Mesothelial cell of epicardium (in vitro differentiated cells): ENCODE results near the gene UGT8. TPM values are rescaled to one million over a fixed set of nuclear protein-coding genes. Genes with fewer than 3 reads are reported as not detected.
A peak's percentile ranks its signal among the peaks of the same experiment; 100 is the strongest.

Experiments
- DNase-seq, 2 experiments: peaks; one replicate each; pipeline ENCODE4 v3.0.0; 2021; ENCODE audit warnings: low spot score in 2 of 2; ENCODE audit not compliant: unreplicated experiment in 2 of 2
- H3K27ac Mint-ChIP-seq: 2 replicates; pipeline ENCODE4 v1.8.0; 2021; ENCODE audit warnings: mixed read lengths
- H3K27me3 Mint-ChIP-seq: 2 replicates; pipeline ENCODE4 v1.8.0; 2021; ENCODE audit warnings: low read depth, mixed read lengths
- H3K36me3 Mint-ChIP-seq: 2 replicates; pipeline ENCODE4 v1.8.0; 2021; ENCODE audit warnings: mixed read lengths
- H3K4me1 Mint-ChIP-seq: 2 replicates; pipeline ENCODE4 v1.8.0; 2021; ENCODE audit warnings: mixed read lengths
- H3K4me3 Mint-ChIP-seq: 2 replicates; pipeline ENCODE4 v1.8.0; 2021; ENCODE audit warnings: mild to moderate bottlenecking, moderate library complexity, mixed read lengths
- H3K9me3 Mint-ChIP-seq: 2 replicates; pipeline ENCODE4 v1.8.0; 2021; ENCODE audit warnings: mixed read lengths
- total RNA-seq: library from RNA; stranded (reverse); gene quantifications from 3 replicates; pipeline ENCODE4 v1.2.1, GENCODE V29; 2021
- TF ChIP-seq, protein P1 (sequence below): fragments of 200-600 bp; sonication (generic); IDR thresholded peaks from one replicate; pipeline ENCODE4 v1.5.0; 2021; ENCODE audit warnings: antibody characterized with exemption; ENCODE audit not compliant: unreplicated experiment

The UGT8 gene
- total RNA-seq, 1 donor from 2014 or later: 0.87 TPM

DNA sequence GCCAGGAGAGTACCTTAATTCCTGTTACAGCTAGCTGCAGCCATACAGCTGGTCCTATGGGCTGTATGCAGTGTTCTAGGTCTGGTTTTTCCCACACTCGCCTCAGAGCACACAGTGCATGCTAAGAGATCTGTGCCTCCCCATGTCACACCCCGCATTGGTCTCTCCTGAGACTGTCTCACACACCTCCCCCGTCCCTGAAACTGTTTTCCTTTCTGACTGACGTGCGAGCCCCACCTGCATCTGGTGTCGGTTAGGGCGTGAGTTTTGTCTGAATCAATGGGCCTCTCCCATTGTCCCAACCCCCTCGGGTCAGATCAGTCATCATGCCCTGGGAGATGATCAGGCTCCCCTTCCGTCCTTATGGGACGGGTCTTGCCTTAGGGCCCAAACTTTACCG lies 3.4 kb upstream of the UGT8 start:
- peaks cover 62% of the 10 kb centered on the region for H3K27me3 Mint-ChIP-seq
- H3K27ac Mint-ChIP-seq: no peak overlapping the region
- H3K4me3 Mint-ChIP-seq: no peak overlapping the region
- peaks cover 10% of the 10 kb centered on the region for H3K9me3 Mint-ChIP-seq
- no peaks in the 10 kb centered on the region for H3K36me3 Mint-ChIP-seq
- DNase-seq: no peak
- TF ChIP-seq, protein P1, sequence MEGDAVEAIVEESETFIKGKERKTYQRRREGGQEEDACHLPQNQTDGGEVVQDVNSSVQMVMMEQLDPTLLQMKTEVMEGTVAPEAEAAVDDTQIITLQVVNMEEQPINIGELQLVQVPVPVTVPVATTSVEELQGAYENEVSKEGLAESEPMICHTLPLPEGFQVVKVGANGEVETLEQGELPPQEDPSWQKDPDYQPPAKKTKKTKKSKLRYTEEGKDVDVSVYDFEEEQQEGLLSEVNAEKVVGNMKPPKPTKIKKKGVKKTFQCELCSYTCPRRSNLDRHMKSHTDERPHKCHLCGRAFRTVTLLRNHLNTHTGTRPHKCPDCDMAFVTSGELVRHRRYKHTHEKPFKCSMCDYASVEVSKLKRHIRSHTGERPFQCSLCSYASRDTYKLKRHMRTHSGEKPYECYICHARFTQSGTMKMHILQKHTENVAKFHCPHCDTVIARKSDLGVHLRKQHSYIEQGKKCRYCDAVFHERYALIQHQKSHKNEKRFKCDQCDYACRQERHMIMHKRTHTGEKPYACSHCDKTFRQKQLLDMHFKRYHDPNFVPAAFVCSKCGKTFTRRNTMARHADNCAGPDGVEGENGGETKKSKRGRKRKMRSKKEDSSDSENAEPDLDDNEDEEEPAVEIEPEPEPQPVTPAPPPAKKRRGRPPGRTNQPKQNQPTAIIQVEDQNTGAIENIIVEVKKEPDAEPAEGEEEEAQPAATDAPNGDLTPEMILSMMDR: no peak
- peaks cover 11% of the 10 kb centered on the region for H3K4me1 Mint-ChIP-seq

DNA sequence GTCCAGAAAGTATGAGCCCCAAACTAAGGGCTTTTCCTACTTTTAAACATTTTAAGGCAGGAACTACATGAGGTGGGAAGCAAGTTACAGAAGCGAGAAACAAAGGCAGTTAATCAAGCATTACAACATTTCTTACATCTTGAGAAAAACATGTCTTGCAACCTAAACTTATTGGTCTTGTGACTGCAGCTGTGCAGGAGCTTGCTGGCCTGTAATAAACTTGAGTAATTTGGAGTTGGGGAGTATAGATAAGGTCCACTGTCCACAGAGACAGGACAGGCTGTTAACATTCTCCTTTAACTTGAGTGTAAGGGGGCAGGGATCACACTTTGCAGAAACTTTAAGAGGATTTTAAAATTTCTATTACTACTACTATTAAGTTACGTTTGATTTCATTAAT lies 2.7 kb upstream of the UGT8 start:
- TF ChIP-seq, protein P1: no peak
- no peak overlapping the region for H3K4me3 Mint-ChIP-seq
- peaks cover 16% of the 10 kb centered on the region for H3K4me1 Mint-ChIP-seq
- H3K36me3 Mint-ChIP-seq: no peaks in the 10 kb centered on the region
- H3K27ac Mint-ChIP-seq: no peak overlapping the region
- peaks cover 10% of the 10 kb centered on the region for H3K9me3 Mint-ChIP-seq
- DNase-seq: no peak
- peaks cover 69% of the 10 kb centered on the region for H3K27me3 Mint-ChIP-seq

DNA sequence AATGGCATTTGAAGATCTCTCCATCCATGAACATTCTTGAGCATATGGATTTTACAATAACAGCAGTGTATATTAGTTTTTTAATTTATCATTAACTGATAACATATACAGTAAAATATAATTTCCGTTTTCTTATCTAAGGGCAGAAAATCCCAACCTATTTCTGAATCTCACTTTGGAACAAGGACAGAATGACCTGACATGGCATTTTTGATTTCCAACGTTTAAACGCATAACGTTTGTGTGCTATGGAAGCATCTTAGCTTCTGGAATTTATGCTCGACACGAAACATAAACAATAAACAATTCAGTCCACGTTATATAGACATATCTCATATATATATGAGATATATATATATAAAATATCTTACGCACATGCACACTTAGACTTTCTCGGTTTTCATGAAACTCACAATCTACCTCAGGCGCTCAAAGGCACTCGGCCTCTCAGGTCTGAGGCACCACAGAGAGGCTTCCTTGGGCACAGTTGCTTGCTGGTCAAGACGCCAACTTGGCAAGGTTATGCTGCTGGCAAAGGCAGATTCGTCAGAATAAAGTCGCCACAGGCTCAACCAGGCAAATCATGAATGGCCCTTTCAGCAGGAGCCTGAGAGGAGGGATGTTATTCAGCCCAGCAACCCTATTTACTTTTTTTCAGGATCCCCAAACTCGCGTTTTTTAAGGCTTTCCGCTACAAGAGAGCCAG lies 1.0 kb upstream of the UGT8 start:
- H3K36me3 Mint-ChIP-seq: no peaks in the 10 kb centered on the region
- H3K4me1 Mint-ChIP-seq: peaks cover 16% of the 10 kb centered on the region
- DNase-seq: no peak
- peaks cover 60% of the 10 kb centered on the region for H3K27me3 Mint-ChIP-seq
- peak overlapping the region; percentile 70 for H3K4me3 Mint-ChIP-seq
- H3K27ac Mint-ChIP-seq: no peak overlapping the region
- H3K9me3 Mint-ChIP-seq: peaks cover 10% of the 10 kb centered on the region
- TF ChIP-seq, protein P1: no peak

DNA sequence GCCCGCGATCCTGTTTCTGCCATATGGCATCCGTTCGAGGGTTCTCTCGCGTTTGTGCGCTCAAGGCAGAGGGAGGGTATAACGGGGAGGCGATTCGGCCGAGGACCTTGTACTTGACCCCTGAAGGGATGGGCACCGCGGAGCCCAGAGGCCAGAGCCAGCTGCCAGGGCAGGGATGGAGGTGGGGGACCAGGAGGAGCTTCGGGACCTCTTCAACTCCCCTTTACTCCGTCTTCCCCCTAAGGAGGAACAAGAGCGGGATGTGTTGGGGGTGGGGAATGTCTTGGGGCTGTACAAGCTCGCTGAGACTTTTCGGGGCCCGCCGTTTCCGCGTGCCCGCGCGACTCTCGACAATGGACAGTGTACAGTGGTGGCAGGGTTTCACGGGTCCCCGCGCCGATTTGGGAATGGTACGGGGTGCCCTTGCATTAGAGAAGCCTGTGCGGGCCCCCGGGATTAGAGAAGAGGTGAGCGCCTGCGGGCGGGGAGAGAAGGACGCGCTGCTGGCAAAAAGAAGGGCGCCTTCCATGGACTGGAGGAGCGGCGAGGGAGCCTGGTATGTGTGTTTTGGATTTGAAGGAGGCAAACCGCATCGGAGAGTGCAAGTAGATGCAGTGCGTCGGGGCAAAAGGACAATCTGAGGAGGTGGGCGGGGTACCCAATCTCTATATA lies 760 bp downstream of the UGT8 start:
- Mint-ChIP-seq H3K27ac (no peak overlapping the region), H3K4me3 (peak overlapping the region; percentile 83), H3K4me1 (peaks cover 16% of the 10 kb centered on the region), H3K36me3 (no peaks in the 10 kb centered on the region), H3K27me3 (peaks cover 59% of the 10 kb centered on the region), H3K9me3 (peaks cover 10% of the 10 kb centered on the region)
- TF ChIP-seq, protein P1: no peak
- DNase-seq: peak in 1 of 2 experiments; percentile 61

DNA sequence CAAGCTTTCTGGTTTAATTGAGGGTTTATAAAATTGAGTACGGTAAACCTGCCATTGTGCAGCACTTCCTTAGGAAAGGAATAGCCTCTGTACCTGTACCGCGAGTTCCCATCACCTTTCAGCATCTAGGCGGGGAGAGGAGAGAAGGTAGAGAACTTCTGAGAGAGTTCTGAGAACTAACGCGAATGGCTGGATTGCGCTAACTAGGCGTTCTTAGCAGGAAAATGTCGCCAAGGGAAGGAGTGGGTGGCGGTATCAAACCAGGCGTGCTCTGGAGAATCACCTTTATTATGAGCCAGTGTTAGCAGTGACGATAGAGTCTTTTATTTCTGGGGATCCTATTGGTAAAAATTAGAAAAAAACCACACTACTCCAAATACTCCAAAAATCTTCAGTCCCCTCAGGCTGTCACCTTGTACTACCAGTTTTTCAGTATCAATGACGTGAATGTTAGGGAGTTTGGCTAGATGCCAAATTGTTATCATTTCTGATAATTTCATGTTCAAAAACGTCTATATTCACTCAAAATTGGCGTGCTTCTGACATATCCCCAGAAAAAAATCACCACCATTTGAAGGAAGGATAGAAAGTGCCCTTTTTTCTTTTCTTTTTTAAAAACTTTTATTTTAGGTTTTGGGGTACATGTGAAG lies 1.4 kb downstream of the UGT8 start:
- H3K36me3 Mint-ChIP-seq: no peaks in the 10 kb centered on the region
- H3K4me1 Mint-ChIP-seq: peaks cover 16% of the 10 kb centered on the region
- no peak for DNase-seq
- TF ChIP-seq, protein P1: no peak
- H3K9me3 Mint-ChIP-seq: peaks cover 7% of the 10 kb centered on the region
- no peak overlapping the region for H3K27ac Mint-ChIP-seq
- H3K4me3 Mint-ChIP-seq: peak overlapping the region; percentile 83
- H3K27me3 Mint-ChIP-seq: peaks cover 53% of the 10 kb centered on the region
